GM19328 (cell line): ENCODE data around the gene NRIP1.
A peak's percentile ranks its signal among the peaks of the same experiment; 100 is the strongest.

Experiments used
- ATAC-seq: cut with Tn5 transposase; IDR thresholded peaks from one replicate; pipeline ENCODE4 v1.9.1; 2021; ENCODE audit warnings: mild to moderate bottlenecking, moderate library complexity; ENCODE audit not compliant: unreplicated experiment

NRIP1 gene

GRCh38 chr21:15010645-15011044 is 54.2 kb downstream of the NRIP1 start:
- ATAC-seq, result no peak

- no peak for ATAC-seq
Measured at GRCh38 chr21:15009837-15010363, 54.9 kb downstream of the NRIP1 start.

- no peak for ATAC-seq
Measured at GRCh38 chr21:15007716-15008296, 57.0 kb downstream of the NRIP1 start.

- no peak for ATAC-seq
Measured at GRCh38 chr21:15006594-15007230, 58.1 kb downstream of the NRIP1 start.

GRCh38 chr21:15005391-15005790 is 59.4 kb downstream of the NRIP1 start:
- ATAC-seq, result no peak

GRCh38 chr21:15004721-15005370 is 60.0 kb downstream of the NRIP1 start:
- no peak for ATAC-seq

GRCh38 chr21:15003463-15004135 is 61.2 kb downstream of the NRIP1 start:
- no peak for ATAC-seq

- ATAC-seq, result peak; percentile 74
Measured at GRCh38 chr21:15001857-15002606, 62.8 kb downstream of the NRIP1 start.

- no peak for ATAC-seq
Measured at GRCh38 chr21:15001113-15001512, 63.7 kb downstream of the NRIP1 start.

- no peak for ATAC-seq
Measured at GRCh38 chr21:15000081-15000480, 64.7 kb downstream of the NRIP1 start.

GRCh38 chr21:14998784-14999183 is 66.0 kb downstream of the NRIP1 start:
- no peak for ATAC-seq

GRCh38 chr21:14998336-14998735 is 66.5 kb downstream of the NRIP1 start:
- no peak for ATAC-seq

- no peak for ATAC-seq
Measured at GRCh38 chr21:14995695-14996490, 68.9 kb downstream of the NRIP1 start.

GRCh38 chr21:14995226-14995625 is 69.6 kb downstream of the NRIP1 start:
- no peak for ATAC-seq

- ATAC-seq, result no peak
Measured at GRCh38 chr21:14993115-14993514, 71.7 kb downstream of the NRIP1 start.

- ATAC-seq, result no peak
Measured at GRCh38 chr21:14991957-14992356, 72.8 kb downstream of the NRIP1 start.

GRCh38 chr21:14989359-14989758 is 75.4 kb downstream of the NRIP1 start:
- ATAC-seq, result no peak

GRCh38 chr21:14988760-14989159 is 76.0 kb downstream of the NRIP1 start:
- ATAC-seq, result no peak

- no peak for ATAC-seq
Measured at GRCh38 chr21:14987370-14988170, 77.2 kb downstream of the NRIP1 start.
